HepG2 (cell line): ENCODE results near the gene PIANP. TPM values are rescaled to one million over a fixed set of nuclear protein-coding genes. Genes with fewer than 3 reads are reported as not detected.

ENCODE experiments used
- CENPX ChIP-seq: sonication (generic); formaldehyde crosslinking; IDR thresholded peaks from 2 replicates; pipeline ENCODE4 v1.9.0; 2021; ENCODE audit warnings: mild to moderate bottlenecking, missing genetic modification reagents, moderate library complexity
- NCOA1 ChIP-seq: sonication (generic); formaldehyde crosslinking; IDR thresholded peaks from 2 replicates; pipeline ENCODE4 v1.9.0; 2021; ENCODE audit warnings: missing genetic modification reagents
- POLR2AphosphoS5 ChIP-seq: IDR thresholded peaks from 2 replicates; pipeline ENCODE4 v1.6.1; 2012; ENCODE audit warnings: low read depth, low read length
- SSRP1 ChIP-seq: IDR thresholded peaks from 2 replicates; pipeline ENCODE4 v1.6.1; 2016; ENCODE audit warnings: control low read depth
- ZBTB38 ChIP-seq: sonication (generic); formaldehyde crosslinking; IDR thresholded peaks from 2 replicates; pipeline ENCODE4 v1.5.1; 2020; ENCODE audit warnings: mild to moderate bottlenecking, missing genetic modification reagents
- ZFP1 ChIP-seq: IDR thresholded peaks from 2 replicates; pipeline ENCODE4 v1.6.1; 2016
- ZNF136 ChIP-seq: sonication (generic); formaldehyde crosslinking; IDR thresholded peaks from 2 replicates; pipeline ENCODE4 v1.8.1; 2022; ENCODE audit warnings: low read depth, mild to moderate bottlenecking, moderate library complexity, missing genetic modification reagents
- ZNF441 ChIP-seq: sonication (generic); formaldehyde crosslinking; IDR thresholded peaks from 2 replicates; pipeline ENCODE4 v1.7.0; 2021; ENCODE audit warnings: missing genetic modification reagents, borderline replicate concordance
- ZNF446 ChIP-seq: sonication (generic); formaldehyde crosslinking; IDR thresholded peaks from 2 replicates; pipeline ENCODE4 v1.5.0; 2020; ENCODE audit warnings: mild to moderate bottlenecking, missing genetic modification reagents
- ZNF570 ChIP-seq: sonication (generic); formaldehyde crosslinking; IDR thresholded peaks from 2 replicates; pipeline ENCODE4 v1.4.0; 2020; ENCODE audit warnings: mild to moderate bottlenecking, missing genetic modification reagents, borderline replicate concordance
- ZNF678 ChIP-seq: sonication (generic); formaldehyde crosslinking; IDR thresholded peaks from 2 replicates; pipeline ENCODE4 v1.4.0; 2020; ENCODE audit warnings: mild to moderate bottlenecking, missing genetic modification reagents
- ZNF878 ChIP-seq: sonication (generic); formaldehyde crosslinking; IDR thresholded peaks from 2 replicates; pipeline ENCODE4 v1.8.1; 2023; ENCODE audit warnings: mild to moderate bottlenecking, missing genetic modification reagents, moderate library complexity
- polyA plus RNA-seq, 8 experiments: library from polyadenylated mRNA; depleted of rRNA in 3 of 8; stranded (reverse) in 7 of 8; unstranded in 1 of 8; fragments of >200 nt; fragmentation: Illumina TruSeq in 4 of 8; extraction: Trizol in 4 of 8; gene quantifications; 2 replicates each; pipeline versions ENCODE4 v1.2.1 to v1.2.3, GENCODE V29; 2011 to 2016; ENCODE audit warnings: low read depth in 4 of 8, missing spikeins in 1 of 8, mixed read lengths in 1 of 8; ENCODE audit not compliant: insufficient read depth in 1 of 8
- total RNA-seq, 5 experiments: library from RNA; depleted of rRNA; stranded (reverse); fragments of >200 nt; fragmentation: Illumina TruSeq; extraction: Trizol; gene quantifications; 2 replicates each; pipeline ENCODE4 v1.2.3, GENCODE V29; 2016; ENCODE audit warnings: low read depth in 1 of 5
- TF ChIP-seq, protein P1 (sequence below): sonication (generic); formaldehyde crosslinking; IDR thresholded peaks from 2 replicates; pipeline ENCODE4 v1.4.0; 2020; ENCODE audit warnings: low read depth, missing genetic modification reagents
- TF ChIP-seq, protein P2 (sequence below): sonication (generic); formaldehyde crosslinking; IDR thresholded peaks from 2 replicates; pipeline ENCODE4 v1.8.0; 2022; ENCODE audit warnings: missing genetic modification reagents, low read depth, mild to moderate bottlenecking, borderline replicate concordance
- TF ChIP-seq, protein P3 (sequence below): sonication (generic); formaldehyde crosslinking; IDR thresholded peaks from 2 replicates; pipeline ENCODE4 v1.5.1; 2020; ENCODE audit warnings: mild to moderate bottlenecking, missing genetic modification reagents, moderate library complexity
- TF ChIP-seq, protein P4 (sequence below): sonication (generic); formaldehyde crosslinking; conservative IDR thresholded peaks from 2 replicates; pipeline ENCODE4 v1.4.0; 2020; ENCODE audit warnings: missing genetic modification reagents
- TF ChIP-seq, protein P5 (sequence below): sonication (generic); formaldehyde crosslinking; IDR thresholded peaks from 2 replicates; pipeline ENCODE4 v1.8.1; 2023; ENCODE audit warnings: missing genetic modification reagents, mild to moderate bottlenecking, borderline replicate concordance
- TF ChIP-seq, protein P6 (sequence below): sonication (generic); formaldehyde crosslinking; IDR thresholded peaks from 2 replicates; pipeline ENCODE4 v1.8.0; 2022; ENCODE audit warnings: mild to moderate bottlenecking, missing genetic modification reagents, borderline replicate concordance

The PIANP gene
- total and polyA plus RNA-seq, 2 of the 13 experiments (the other 11 are each of a cell fraction or from before 2014, with no cell fraction given), result not detected

DNA sequence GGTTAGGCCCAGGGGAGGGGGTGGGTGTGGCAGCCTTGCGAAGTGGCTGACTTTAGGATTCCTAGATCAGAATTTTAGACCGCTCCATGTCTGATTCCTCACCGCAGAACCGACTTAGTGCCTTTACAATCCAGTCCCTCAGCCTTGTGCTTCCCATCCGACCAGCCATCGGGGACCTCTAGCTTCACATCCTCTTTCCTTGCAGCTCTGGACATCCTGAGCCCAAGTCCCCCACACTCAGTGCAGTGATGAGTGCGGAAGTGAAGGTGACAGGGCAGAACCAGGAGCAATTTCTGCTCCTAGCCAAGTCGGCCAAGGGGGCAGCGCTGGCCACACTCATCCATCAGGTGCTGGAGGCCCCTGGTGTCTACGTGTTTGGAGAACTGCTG lies 23.8 kb upstream of the PIANP start (continued):
- TF ChIP-seq ZNF446 (no peak), NCOA1 (CRISPR knock-in tag) (no peak), ZNF441 (CRISPR knock-in tag) (no peak), ZNF136 (CRISPR knock-in tag) (no peak), ZNF678 (CRISPR knock-in tag) (peak; percentile 29; the same call in 1 of the 2 replicates), ZBTB38 (CRISPR knock-in tag) (peak; percentile 82; the same call in 1 of the 2 replicates), ZFP1 (CRISPR knock-in tag) (no peak), CENPX (CRISPR knock-in tag) (no peak), POLR2AphosphoS5 (no peak), ZNF570 (CRISPR knock-in tag) (no peak), SSRP1 (CRISPR knock-in tag) (no peak), ZNF878 (CRISPR knock-in tag) (no peak)
- TF ChIP-seq, protein P1, sequence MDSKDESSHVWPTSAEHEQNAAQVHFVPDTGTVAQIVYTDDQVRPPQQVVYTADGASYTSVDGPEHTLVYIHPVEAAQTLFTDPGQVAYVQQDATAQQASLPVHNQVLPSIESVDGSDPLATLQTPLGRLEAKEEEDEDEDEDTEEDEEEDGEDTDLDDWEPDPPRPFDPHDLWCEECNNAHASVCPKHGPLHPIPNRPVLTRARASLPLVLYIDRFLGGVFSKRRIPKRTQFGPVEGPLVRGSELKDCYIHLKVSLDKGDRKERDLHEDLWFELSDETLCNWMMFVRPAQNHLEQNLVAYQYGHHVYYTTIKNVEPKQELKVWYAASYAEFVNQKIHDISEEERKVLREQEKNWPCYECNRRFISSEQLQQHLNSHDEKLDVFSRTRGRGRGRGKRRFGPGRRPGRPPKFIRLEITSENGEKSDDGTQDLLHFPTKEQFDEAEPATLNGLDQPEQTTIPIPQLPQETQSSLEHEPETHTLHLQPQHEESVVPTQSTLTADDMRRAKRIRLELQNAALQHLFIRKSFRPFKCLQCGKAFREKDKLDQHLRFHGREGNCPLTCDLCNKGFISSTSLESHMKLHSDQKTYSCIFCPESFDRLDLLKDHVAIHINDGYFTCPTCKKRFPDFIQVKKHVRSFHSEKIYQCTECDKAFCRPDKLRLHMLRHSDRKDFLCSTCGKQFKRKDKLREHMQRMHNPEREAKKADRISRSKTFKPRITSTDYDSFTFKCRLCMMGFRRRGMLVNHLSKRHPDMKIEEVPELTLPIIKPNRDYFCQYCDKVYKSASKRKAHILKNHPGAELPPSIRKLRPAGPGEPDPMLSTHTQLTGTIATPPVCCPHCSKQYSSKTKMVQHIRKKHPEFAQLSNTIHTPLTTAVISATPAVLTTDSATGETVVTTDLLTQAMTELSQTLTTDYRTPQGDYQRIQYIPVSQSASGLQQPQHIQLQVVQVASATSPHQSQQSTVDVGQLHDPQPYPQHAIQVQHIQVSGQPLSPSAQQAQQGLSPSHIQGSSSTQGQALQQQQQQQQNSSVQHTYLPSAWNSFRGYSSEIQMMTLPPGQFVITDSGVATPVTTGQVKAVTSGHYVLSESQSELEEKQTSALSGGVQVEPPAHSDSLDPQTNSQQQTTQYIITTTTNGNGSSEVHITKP (CRISPR knock-in tag), result no peak
- TF ChIP-seq, protein P2, sequence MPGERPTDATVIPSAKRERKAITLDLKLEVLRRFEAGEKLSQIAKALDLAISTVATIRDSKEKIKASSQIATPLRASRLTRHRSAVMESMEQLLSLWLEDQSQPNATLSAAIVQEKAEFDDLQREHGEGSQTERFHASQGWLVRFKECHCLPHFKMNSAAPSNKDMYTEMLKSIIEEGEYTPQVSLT (CRISPR knock-in tag), result peak; percentile 53; the same call in 1 of the 2 replicates
- TF ChIP-seq, protein P3, sequence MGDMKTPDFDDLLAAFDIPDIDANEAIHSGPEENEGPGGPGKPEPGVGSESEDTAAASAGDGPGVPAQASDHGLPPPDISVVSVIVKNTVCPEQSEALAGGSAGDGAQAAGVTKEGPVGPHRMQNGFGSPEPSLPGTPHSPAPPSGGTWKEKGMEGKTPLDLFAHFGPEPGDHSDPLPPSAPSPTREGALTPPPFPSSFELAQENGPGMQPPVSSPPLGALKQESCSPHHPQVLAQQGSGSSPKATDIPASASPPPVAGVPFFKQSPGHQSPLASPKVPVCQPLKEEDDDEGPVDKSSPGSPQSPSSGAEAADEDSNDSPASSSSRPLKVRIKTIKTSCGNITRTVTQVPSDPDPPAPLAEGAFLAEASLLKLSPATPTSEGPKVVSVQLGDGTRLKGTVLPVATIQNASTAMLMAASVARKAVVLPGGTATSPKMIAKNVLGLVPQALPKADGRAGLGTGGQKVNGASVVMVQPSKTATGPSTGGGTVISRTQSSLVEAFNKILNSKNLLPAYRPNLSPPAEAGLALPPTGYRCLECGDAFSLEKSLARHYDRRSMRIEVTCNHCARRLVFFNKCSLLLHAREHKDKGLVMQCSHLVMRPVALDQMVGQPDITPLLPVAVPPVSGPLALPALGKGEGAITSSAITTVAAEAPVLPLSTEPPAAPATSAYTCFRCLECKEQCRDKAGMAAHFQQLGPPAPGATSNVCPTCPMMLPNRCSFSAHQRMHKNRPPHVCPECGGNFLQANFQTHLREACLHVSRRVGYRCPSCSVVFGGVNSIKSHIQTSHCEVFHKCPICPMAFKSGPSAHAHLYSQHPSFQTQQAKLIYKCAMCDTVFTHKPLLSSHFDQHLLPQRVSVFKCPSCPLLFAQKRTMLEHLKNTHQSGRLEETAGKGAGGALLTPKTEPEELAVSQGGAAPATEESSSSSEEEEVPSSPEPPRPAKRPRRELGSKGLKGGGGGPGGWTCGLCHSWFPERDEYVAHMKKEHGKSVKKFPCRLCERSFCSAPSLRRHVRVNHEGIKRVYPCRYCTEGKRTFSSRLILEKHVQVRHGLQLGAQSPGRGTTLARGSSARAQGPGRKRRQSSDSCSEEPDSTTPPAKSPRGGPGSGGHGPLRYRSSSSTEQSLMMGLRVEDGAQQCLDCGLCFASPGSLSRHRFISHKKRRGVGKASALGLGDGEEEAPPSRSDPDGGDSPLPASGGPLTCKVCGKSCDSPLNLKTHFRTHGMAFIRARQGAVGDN (CRISPR knock-in tag), result peak; percentile 81
- TF ChIP-seq, protein P4, sequence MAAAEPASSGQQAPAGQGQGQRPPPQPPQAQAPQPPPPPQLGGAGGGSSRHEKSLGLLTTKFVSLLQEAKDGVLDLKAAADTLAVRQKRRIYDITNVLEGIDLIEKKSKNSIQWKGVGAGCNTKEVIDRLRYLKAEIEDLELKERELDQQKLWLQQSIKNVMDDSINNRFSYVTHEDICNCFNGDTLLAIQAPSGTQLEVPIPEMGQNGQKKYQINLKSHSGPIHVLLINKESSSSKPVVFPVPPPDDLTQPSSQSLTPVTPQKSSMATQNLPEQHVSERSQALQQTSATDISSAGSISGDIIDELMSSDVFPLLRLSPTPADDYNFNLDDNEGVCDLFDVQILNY (CRISPR knock-in tag), result no peak
- TF ChIP-seq, protein P5, sequence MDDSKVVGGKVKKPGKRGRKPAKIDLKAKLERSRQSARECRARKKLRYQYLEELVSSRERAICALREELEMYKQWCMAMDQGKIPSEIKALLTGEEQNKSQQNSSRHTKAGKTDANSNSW (CRISPR knock-in tag), result no peak
- TF ChIP-seq, protein P6, sequence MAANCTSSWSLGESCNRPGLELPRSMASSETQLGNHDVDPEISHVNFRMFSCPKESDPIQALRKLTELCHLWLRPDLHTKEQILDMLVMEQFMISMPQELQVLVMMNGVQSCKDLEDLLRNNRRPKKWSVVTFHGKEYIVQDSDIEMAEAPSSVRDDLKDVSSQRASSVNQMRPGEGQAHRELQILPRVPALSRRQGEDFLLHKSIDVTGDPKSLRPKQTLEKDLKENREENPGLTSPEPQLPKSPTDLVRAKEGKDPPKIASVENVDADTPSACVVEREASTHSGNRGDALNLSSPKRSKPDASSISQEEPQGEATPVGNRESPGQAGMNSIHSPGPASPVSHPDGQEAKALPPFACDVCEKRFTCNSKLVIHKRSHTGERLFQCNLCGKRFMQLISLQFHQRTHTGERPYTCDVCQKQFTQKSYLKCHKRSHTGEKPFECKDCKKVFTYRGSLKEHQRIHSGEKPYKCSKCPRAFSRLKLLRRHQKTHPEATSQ (CRISPR knock-in tag), result no peak
